GM18505 (cell line): ENCODE results near the gene IL11.
"Not testable (repeated sequence)": the region's sequence is repeated elsewhere in the genome, so short reads cannot be mapped to it uniquely, and the experiment has no call there.

Source experiments
- ATAC-seq: cut with Tn5 transposase; IDR thresholded peaks from one replicate; pipeline ENCODE4 v1.9.1; 2021; ENCODE audit not compliant: unreplicated experiment
- POLR2A ChIP-seq: IDR thresholded peaks from 4 replicates; pipeline ENCODE4 v1.6.1; 2011; ENCODE audit warnings: borderline replicate concordance; ENCODE audit not compliant: insufficient read depth, insufficient read length; ENCODE audit errors: extremely low read depth

IL11 gene

DNA sequence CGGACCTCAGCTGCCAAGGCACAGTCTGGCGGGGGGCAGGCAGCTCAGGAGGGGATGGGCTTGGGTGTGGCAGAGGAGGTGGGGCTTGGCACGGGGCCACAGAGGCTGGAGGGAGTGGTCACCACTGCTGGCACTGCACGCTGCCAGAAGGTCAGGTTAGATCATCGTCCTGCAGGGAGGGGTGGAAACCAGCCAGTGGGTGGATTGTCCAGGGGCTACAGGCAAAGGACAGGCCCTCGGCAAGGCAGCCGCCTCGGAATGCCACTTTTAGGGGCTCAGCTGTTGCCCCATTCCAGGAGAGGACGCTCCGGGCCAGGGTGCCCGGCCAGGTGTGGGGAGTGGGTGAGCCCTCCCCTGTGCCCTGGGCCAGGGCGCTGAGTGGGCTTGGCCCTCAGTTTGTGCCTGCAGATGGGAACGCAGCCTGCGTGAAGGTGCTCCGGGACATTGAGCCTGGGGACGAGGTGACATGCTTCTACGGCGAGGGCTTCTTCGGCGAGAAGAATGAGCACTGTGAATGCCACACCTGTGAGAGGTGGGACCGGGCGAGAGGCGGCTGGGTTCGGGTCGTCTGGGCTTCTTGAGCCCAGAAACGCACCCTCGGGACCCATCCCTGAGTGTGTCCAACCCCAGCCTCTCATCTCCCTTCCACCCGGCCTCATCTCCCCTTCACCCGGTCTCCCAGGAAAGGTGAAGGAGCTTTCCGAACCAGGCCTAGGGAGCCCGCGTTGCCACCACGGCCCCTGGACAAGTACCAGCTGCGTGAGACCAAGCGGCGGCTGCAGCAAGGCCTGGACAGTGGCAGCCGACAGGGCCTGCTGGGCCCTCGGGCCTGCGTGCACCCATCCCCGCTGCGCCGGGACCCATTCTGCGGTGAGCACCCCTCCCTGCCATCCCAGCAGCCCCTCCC, 24.2 kb downstream of the IL11 start:
- no peak for TF ChIP-seq POLR2A
- no peak for ATAC-seq

GRCh38 chr19:55345101-55345817, 25.0 kb downstream of the IL11 start:
- ATAC-seq, result no peak

DNA sequence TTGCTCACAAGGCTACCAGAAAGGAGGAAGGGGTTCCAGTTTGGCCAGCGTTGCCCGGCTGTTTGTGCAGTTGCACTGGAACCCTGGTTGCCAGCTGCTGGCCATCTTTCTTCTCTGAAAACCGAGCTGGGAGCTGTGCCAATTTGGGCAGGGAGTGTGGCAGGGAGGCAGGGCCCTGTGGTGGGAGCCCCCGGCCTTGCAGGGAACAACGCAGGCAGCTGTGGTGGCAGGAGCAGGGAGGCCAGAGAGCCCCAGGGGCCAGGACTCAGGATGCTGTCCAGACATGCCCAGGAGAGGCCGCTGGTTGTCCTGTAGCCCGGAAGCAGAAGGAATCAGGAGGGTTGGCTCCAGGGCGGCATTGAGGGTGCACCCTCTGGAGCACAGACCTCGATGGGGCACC, 25.8 kb downstream of the IL11 start:
- no peak for ATAC-seq
- TF ChIP-seq POLR2A, result no peak

More at GRCh38 chr19:55345101-55345817, 25.0 kb downstream of the IL11 start:
- TF ChIP-seq POLR2A, result no peak

DNA sequence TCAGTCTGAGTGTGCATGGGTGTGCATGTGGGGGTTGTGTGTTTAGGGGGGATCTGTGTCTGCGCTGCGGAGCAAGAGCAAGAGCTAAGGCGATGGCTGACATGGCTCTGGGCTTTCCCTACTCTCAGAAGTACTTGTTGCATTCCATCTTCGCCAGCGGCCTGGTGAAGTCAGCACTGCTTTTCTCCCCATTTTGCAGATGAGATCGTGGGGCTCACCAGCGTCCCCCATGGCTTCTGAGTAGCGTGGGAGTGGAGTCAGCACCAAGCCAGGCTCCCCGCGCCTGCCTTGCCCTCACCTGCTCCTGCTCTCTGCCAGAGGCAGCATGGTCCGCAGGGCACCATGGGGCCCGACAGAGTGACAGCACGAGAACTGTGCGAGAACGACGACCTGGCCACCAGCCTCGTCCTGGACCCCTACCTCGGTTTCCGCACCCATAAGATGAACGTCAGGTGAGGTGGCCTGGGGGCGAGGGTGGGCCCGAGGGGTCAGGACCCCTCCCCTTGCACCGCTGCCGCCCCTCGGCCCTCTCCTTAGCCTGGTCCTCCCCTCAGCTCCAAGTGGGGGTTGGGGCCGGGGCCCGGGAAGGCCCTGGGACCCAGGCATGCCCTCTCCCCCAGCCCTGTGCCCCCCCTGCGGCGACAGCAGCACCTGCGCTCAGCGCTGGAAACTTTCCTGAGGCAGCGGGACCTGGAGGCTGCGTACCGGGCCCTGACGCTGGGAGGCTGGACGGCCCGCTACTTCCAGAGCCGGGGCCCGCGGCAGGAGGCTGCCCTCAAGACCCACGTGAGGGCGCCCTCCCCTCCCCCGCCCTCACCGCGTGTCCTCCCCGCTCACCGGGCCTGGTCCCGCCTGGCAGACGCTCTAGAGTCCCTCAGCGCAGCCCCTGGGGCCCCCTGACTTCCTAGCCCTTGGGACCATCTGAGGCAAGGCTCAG, 28.4 kb downstream of the IL11 start:
- ATAC-seq, result no peak
- no peak for TF ChIP-seq POLR2A

DNA sequence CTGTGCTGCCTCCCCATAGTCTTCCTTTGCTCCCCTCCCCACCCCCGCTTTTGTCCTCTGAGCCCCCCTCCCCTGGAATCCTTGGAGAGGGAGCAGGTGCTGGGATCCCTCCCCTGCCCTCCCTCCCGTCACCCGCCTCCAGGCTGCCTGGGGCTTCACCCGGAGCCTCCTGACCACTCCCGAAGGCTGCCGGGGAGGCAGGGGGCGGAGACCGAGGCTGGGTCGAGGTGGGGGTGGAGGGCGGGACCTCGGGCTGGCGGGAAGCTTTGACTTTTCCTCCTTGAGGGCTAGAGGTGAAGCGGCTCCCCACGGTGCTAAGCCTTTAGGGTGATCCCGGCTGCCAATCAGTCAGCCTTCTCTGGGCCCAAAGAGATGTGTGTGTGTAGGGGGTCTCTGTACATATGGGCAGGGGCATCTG, 29.1 kb downstream of the IL11 start:
- TF ChIP-seq POLR2A, result no peak
- ATAC-seq, result no peak

- no peak for TF ChIP-seq POLR2A
- ATAC-seq, result no peak
Measured at GRCh38 chr19:55340784-55341147, 29.5 kb downstream of the IL11 start.

GRCh38 chr19:55339889-55340783, 30.1 kb downstream of the IL11 start:
- peak; percentile 71 for TF ChIP-seq POLR2A
- peak; percentile 1 for ATAC-seq

GRCh38 chr19:55339105-55339888, 31.0 kb downstream of the IL11 start, which contains the start of gene KMT5C:
Gene KMT5C, plus strand, starts transcription at chr19:55339876. Its CDS starts 2,061 bp downstream, at chr19:55341937.
- TF ChIP-seq POLR2A, result no peak

DNA sequence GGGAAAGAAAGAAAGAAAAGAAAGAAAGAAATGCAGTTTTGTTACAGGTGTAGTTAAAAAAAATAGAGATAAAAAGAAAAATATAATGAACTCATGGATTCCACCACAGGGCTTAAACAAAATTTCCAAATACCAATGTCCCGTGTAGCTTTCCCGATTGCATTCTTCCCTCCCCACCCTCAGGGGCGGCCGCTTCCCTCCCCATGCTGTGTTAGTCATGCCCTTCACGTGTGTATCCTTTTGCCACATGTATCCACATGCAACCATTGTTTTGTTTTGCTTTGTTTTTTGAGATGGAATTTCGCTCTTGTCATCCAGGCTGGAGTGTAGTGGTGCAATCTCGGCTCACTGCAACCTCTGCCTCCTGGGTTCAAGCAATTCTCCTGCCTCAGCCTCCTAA, 34.2 kb downstream of the IL11 start:
- no peak for TF ChIP-seq POLR2A
- ATAC-seq, result no peak

More at GRCh38 chr19:55339105-55339888, 31.0 kb downstream of the IL11 start, which contains the start of gene KMT5C:
- ATAC-seq, result peak; percentile 78

GRCh38 chr19:55333870-55334269, 36.4 kb downstream of the IL11 start:
- TF ChIP-seq POLR2A, result no peak
- no peak for ATAC-seq

DNA sequence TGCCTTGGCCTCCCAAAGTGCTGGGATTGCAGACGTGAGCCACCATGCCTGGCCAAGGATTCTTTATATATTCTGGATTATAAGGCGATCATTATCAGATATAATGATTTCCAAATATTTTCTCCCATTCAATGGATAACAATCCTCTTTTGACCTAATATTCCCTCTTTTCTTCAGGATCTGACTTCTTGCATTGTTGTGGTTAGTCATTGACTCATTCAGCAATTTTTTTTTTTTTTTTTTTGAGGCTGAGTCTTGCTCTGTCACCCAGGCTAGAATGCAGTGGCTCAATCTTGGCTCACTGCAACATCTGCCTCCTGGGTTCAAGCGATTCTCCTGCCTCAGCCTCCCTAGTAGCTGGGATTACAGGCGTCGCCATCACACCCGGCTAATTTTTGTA, 40.5 kb downstream of the IL11 start:
- ATAC-seq, result not testable (repeated sequence)

- ATAC-seq, result not testable (repeated sequence)
Measured at GRCh38 chr19:55328774-55329318, 41.4 kb downstream of the IL11 start.
